Measurements from ENCODE around the gene PTGDS. TPM values are rescaled to one million over a fixed set of nuclear protein-coding genes. Genes with fewer than 3 reads are reported as not detected.

The PTGDS gene
- total RNA-seq, 1 donor from 2014 or later, result not detected

GRCh38 chr9:136954270-136955083 lies 22.8 kb upstream of the PTGDS start:
- no peak for TF ChIP-seq CTCF (conservative IDR thresholded peaks at IDR 0.05; ENCODE audit: low read depth, low read length)
- no peak overlapping the region for H3K4me3 ChIP-seq (ENCODE audit: low read depth, low read length)
- DNase-seq (ENCODE audit: low read depth), result no peak

- no peak overlapping the region for H3K4me3 ChIP-seq (ENCODE audit: low read depth, low read length)
- no peak for DNase-seq (ENCODE audit: low read depth)
- TF ChIP-seq CTCF (conservative IDR thresholded peaks at IDR 0.05; ENCODE audit: low read depth, low read length), result no peak
Measured at GRCh38 chr9:136955202-136955942, 21.9 kb upstream of the PTGDS start.

- TF ChIP-seq CTCF (conservative IDR thresholded peaks at IDR 0.05; ENCODE audit: low read depth, low read length), result no peak
- DNase-seq (ENCODE audit: low read depth), result no peak
- no peak overlapping the region for H3K4me3 ChIP-seq (ENCODE audit: low read depth, low read length)
Measured at GRCh38 chr9:136955943-136956335, 21.4 kb upstream of the PTGDS start.

GRCh38 chr9:136956604-136957003 lies 20.7 kb upstream of the PTGDS start:
- DNase-seq (ENCODE audit: low read depth), result no peak
- no peak for TF ChIP-seq CTCF (conservative IDR thresholded peaks at IDR 0.05; ENCODE audit: low read depth, low read length)
- H3K4me3 ChIP-seq (ENCODE audit: low read depth, low read length), result no peak overlapping the region

DNA sequence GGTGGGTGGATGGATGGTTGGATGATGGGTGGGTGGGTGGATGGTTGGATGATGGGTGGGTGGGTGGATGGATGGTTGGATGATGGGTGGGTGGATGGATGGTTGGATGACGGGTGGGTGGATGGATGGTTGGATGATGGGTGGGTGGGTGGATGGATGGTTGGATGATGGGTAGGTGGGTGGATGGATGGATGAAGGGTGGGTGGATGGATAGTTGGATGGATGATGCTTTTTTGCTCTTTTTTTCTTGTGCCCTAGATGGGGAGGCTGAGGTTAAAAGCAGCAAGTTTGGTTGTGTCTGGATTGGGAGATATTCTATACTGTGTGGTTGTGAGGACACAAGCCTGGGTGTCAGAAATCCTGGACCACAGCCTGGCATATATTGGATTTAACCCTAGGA lies 19.8 kb upstream of the PTGDS start:
- no peak overlapping the region for H3K4me3 ChIP-seq (ENCODE audit: low read depth, low read length)
- no peak for DNase-seq (ENCODE audit: low read depth)
- no peak for TF ChIP-seq CTCF (conservative IDR thresholded peaks at IDR 0.05; ENCODE audit: low read depth, low read length)

DNA sequence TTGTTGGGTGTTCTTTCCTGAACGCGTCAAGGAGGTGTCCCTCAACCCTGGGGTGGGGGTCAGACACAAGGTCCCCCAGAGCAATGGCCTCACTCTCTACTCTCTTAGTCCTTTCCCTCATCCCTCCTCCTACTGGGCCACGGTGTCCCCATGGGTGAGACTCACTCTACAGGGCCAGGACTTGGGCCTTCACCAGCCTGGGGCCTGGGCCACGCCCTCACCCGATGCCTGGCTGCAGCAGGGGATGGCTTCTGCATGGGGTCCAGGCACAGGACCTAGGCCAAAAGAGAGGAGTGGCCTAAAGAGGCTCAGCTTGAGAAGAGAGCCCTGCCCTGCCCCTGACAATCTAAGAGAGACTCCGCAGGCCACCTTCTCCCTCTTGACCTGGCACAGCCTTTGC lies 19.4 kb upstream of the PTGDS start:
- TF ChIP-seq CTCF (conservative IDR thresholded peaks at IDR 0.05; ENCODE audit: low read depth, low read length), result no peak
- DNase-seq (ENCODE audit: low read depth), result no peak
- H3K4me3 ChIP-seq (ENCODE audit: low read depth, low read length), result no peak overlapping the region
